ENCODE measurements around the gene DTWD2.
A peak's percentile ranks its signal among the peaks of the same experiment; 100 is the strongest.

The DTWD2 gene

DNA sequence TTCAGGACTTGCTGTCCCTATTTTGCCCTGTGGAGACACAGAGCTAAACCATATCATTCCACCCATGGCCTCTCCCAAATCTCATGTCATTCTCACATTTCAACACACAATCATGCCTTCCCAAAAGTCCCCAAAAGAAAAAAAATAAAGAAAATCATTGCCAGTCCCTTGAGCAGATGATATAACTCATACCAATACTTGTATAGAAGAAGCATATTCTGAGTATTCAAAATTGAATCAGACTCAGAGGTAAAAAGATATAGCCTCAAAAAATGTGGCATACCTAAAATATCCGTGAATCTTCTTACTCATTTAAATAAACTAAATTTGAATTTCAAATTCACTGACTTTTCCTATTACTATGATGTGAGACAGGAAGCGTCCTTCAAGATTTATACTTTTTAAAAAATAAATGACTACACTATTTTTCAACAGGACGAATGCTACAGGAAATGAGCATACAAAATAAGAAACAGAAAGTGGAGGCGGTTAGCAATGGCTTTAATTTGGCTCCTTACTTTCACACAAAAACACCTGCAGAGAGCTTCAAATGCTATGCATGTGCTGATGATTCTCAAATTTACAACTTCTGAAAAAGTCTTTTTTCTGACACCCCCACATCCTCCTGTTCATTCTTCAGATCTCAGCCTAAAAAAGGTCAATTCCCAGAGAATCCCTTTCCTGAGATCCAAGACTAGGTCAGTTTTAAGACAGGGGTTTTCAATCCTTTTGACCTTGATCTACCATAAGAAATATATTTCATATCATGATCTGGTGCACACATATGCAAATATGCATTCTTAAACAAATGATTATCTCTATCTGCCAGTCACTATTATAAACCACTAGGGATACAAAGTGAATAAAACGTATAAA is 42.9 kb upstream of the DTWD2 start:
- TF ChIP-seq, protein P1, sequence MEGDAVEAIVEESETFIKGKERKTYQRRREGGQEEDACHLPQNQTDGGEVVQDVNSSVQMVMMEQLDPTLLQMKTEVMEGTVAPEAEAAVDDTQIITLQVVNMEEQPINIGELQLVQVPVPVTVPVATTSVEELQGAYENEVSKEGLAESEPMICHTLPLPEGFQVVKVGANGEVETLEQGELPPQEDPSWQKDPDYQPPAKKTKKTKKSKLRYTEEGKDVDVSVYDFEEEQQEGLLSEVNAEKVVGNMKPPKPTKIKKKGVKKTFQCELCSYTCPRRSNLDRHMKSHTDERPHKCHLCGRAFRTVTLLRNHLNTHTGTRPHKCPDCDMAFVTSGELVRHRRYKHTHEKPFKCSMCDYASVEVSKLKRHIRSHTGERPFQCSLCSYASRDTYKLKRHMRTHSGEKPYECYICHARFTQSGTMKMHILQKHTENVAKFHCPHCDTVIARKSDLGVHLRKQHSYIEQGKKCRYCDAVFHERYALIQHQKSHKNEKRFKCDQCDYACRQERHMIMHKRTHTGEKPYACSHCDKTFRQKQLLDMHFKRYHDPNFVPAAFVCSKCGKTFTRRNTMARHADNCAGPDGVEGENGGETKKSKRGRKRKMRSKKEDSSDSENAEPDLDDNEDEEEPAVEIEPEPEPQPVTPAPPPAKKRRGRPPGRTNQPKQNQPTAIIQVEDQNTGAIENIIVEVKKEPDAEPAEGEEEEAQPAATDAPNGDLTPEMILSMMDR (IDR thresholded peaks at IDR 0.05; ENCODE audit: low read depth, low read length) = no peak
- no peak overlapping the region for H3K4me3 ChIP-seq (ENCODE audit: low read depth, low read length)

DNA sequence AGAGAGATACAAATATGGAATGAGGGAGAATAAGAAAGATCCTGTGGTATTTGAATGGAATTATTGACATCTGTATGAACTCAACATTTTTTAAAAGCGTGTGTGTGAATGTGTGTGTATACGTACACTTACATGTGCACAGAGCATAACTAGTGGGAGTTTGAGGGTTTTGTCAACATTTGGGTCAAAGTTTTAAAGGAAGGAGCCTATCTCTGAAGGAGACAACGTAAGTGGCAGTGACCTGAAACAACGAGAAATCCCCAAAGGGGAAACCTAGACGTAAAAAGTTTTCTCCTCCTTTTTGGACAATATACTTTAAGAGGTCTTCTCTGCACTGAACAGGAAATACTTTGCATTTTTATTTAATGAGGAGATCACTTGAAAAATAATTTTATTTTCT is 40.2 kb upstream of the DTWD2 start:
- TF ChIP-seq, protein P1 (IDR thresholded peaks at IDR 0.05; ENCODE audit: low read depth, low read length) = no peak
- H3K4me3 ChIP-seq (ENCODE audit: low read depth, low read length) = no peak overlapping the region

DNA sequence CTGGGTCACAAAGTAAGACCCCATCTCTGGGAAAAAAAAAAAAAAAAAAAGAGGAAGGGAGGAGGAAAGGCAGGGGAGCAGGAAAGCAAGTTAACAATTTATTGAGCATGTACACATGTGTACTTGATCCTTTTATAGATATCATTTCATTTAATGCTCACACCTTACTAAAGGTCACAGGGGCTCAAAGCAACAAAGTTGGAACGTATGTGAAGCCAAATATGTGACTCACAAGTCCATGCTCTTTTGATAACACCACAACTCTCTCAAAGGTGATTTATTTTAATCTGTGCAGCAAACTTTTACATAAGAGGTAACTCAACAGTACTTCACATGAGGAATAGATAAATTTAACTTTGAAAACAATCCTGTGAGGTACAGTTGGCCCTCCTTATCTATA is 34.4 kb upstream of the DTWD2 start:
- H3K4me3 ChIP-seq (ENCODE audit: low read depth, low read length) = no peak overlapping the region
- TF ChIP-seq, protein P1 (IDR thresholded peaks at IDR 0.05; ENCODE audit: low read depth, low read length) = no peak

DNA sequence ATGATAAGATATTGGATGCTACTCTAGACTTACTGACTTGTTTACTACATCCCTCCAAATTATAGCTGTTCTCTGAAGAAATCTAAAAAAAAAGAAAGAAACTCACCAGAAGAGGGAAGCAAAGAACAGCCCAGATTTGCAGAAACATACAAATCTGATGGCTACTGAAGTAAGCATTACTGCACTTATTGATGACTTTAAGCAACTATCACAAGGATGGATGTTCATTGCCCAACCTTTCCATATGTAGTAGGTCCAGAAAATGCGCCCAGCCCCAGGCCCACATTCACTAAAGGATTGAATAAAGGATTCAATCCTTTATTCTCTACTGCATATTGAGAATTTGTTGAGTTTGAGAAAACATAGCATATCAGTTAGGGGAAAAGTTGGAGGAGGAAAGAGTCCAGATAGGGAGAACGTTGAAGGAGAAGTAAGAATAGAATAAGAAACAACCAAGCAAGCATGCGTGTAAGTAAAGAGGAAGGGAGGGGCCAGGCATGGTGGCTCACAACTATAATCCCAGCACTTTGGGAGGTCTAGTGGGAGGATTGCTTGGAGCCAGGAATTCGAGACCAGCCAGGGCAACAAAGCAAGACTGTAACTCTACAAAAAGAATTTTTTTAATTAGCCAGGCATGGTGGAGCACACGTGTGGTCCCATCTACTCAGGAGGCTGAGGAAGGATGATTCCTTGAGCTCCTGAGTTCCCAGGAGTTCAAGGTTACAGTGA is 33.8 kb upstream of the DTWD2 start:
- TF ChIP-seq, protein P1 (IDR thresholded peaks at IDR 0.05; ENCODE audit: low read depth, low read length) = 0 out of 2 replicates have a peak, but pooled peaks have one; percentile 4
- H3K4me3 ChIP-seq (ENCODE audit: low read depth, low read length) = no peak overlapping the region

DNA sequence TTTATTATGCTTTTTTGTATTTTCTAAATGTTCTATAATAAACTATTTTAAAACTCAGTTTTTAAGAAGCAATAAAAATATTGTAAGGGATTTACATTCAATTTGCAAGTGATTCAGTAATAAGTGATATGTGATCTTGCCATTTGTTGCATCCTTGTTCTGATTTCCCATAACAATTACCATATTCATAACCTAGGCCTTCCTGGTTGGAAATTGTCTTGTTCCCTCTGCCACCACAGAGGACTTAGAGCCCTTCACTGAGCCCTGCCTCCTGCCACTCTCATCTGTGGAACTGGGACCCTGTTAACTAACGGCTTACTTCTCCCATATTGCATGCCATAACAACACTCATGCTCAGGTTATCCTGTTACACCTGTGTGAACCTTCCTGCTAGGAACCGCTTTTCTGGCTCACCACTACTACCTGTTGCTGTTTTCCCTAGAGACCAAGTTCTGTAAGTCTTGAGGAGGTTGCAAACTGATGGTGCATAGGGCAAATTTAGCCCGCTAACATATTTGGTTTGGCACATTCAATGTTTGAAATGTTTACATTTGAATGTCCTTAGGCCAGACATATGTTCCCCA is 32.9 kb upstream of the DTWD2 start:
- TF ChIP-seq, protein P1 (IDR thresholded peaks at IDR 0.05; ENCODE audit: low read depth, low read length) = no peak
- H3K4me3 ChIP-seq (ENCODE audit: low read depth, low read length) = no peak overlapping the region

DNA sequence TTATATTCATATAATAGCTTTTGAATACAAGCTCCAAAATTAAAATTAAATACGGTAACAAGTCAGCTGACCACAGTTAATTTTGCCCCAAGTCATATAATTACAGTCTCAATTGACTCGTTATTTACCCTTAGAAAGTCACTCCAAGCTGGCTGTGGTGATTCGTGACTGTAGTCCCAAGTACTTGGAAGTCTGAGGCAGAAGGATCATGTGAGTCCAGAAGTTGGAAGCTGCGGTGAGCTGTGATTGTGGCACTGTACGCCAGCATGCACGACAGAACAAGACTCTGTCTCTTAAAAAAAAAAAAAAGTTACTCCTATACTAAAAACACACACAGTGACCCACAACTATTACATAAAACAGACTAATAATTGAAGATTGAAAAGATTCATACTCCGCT is 31.6 kb upstream of the DTWD2 start:
- TF ChIP-seq, protein P1 (IDR thresholded peaks at IDR 0.05; ENCODE audit: low read depth, low read length) = no peak
- no peak overlapping the region for H3K4me3 ChIP-seq (ENCODE audit: low read depth, low read length)
